H1 (cell line): Measurements from ENCODE around the gene STAT4. TPM values are rescaled to one million over a fixed set of nuclear protein-coding genes. Genes with fewer than 3 reads are reported as not detected.

Source experiments
- CTCF ChIA-PET: fragments of 300-600 bp; sonication (Branson Sonifier 250); formaldehyde crosslinking; loops from one replicate; lab custom pipeline; 2021; ENCODE audit not compliant: partially characterized antibody; lab: Charles Lee
- POLR2A ChIA-PET: fragments of 300-600 bp; sonication (Branson Sonifier 250); formaldehyde crosslinking; loops from one replicate; lab custom pipeline; 2021; ENCODE audit warnings: inconsistent platforms; ENCODE audit not compliant: partially characterized antibody; lab: Charles Lee
- DNase-seq, 2 experiments: peaks; one replicate each; pipeline versions ENCODE4 v3.0.0 to v3.0.0-alpha.2; 2010 to 2022; ENCODE audit warnings: low spot score in 2 of 2, low read depth in 1 of 2, mixed read lengths in 1 of 2
- FAIRE-seq: peaks from 2 replicates; lab custom pipeline; 2011; peaks lifted over from hg19 to GRCh38; lab: Jason Lieb, UNC
- H2AFZ ChIP-seq: 2 replicates; pipeline ENCODE4 v1.8.1; 2012; ENCODE audit warnings: low read length, inconsistent platforms
- H2AK5ac ChIP-seq: 2 replicates; pipeline ENCODE4 v1.6.1; 2013; ENCODE audit warnings: low read depth, low read length
- H2BK120ac ChIP-seq: replicated peaks from 2 replicates; pipeline ENCODE3; 2013; ENCODE audit warnings: low read depth, low read length, inconsistent platforms
- H2BK12ac ChIP-seq: 2 replicates; pipeline ENCODE4 v1.6.1; 2013; ENCODE audit warnings: low read depth, low read length
- H2BK15ac ChIP-seq: 2 replicates; pipeline ENCODE4 v1.6.1; 2013; ENCODE audit warnings: low read length
- H2BK20ac ChIP-seq: 2 replicates; pipeline ENCODE4 v1.6.1; 2013; ENCODE audit warnings: low read length
- H2BK5ac ChIP-seq: 2 replicates; pipeline ENCODE4 v1.6.1; 2013; ENCODE audit warnings: low read depth, low read length
- H3K14ac ChIP-seq: 2 replicates; pipeline ENCODE4 v1.6.1; 2013; ENCODE audit warnings: inconsistent platforms; ENCODE audit not compliant: insufficient read length
- H3K18ac ChIP-seq: 2 replicates; pipeline ENCODE4 v1.6.1; 2013; ENCODE audit warnings: low read length; ENCODE audit errors: extremely low read depth
- H3K23ac ChIP-seq: 2 replicates; pipeline ENCODE4 v1.6.1; 2013; ENCODE audit warnings: inconsistent platforms; ENCODE audit not compliant: insufficient read length
- H3K23me2 ChIP-seq: 2 replicates; pipeline ENCODE4 v1.6.1; 2013; ENCODE audit warnings: low read depth, low read length
- H3K27ac ChIP-seq: 2 replicates; pipeline ENCODE4 v1.6.1; 2011; ENCODE audit warnings: low read depth, low read length, inconsistent platforms
- H3K27me3 ChIP-seq, 4 experiments: replicated peaks in 1 of 4; 1 replicate in 1 of 4; 2 replicates in 3 of 4; pipeline versions ENCODE4 v1.6.1 to v1.8.1; 2011 to 2013; ENCODE audit warnings: low read length in 3 of 4, mild to moderate bottlenecking in 3 of 4, inconsistent platforms in 2 of 4, mixed read lengths in 2 of 4, moderate library complexity in 1 of 4; ENCODE audit not compliant: control insufficient read depth in 3 of 4, insufficient read depth in 3 of 4; ENCODE audit errors: extremely low read depth in 1 of 4
- H3K36me3 ChIP-seq, 4 experiments: 2 replicates each; pipeline versions ENCODE4 v1.6.1 to v1.8.1; 2011 to 2013; ENCODE audit warnings: mild to moderate bottlenecking in 4 of 4, low read length in 3 of 4, moderate library complexity in 2 of 4, control low read depth in 1 of 4, inconsistent platforms in 1 of 4; ENCODE audit not compliant: insufficient read depth in 4 of 4, control insufficient read depth in 2 of 4
- H3K4ac ChIP-seq: replicated peaks from 2 replicates; pipeline ENCODE3; 2013; ENCODE audit warnings: low read length, low read depth, mixed read lengths, inconsistent platforms; ENCODE audit not compliant: insufficient read length
- H3K4me1 ChIP-seq, 4 experiments: replicated peaks in 1 of 4; 1 replicate in 1 of 4; 2 replicates in 3 of 4; pipeline versions ENCODE4 v1.6.1 to v1.8.1; 2011 to 2013; ENCODE audit warnings: low read length in 3 of 4, inconsistent platforms in 2 of 4, mixed read lengths in 1 of 4; ENCODE audit not compliant: insufficient read depth in 4 of 4, control insufficient read depth in 3 of 4
- H3K4me2 ChIP-seq, 2 experiments: 2 replicates each; pipeline versions ENCODE4 v1.6.1 to v1.8.1; 2011 to 2013; ENCODE audit warnings: low read depth in 2 of 2, low read length in 2 of 2, control low read depth in 1 of 2, inconsistent platforms in 1 of 2, mild to moderate bottlenecking in 1 of 2; ENCODE audit not compliant: insufficient read depth in 1 of 2
- H3K4me3 ChIP-seq, 4 experiments: fragments of 200-600, 300-600 bp in 1 of 4; sonication (generic), shearing (Covaris generic), sonication (Bioruptor Twin) in 1 of 4; 2 replicates each; pipeline versions ENCODE4 v1.5.1 to v1.8.1; 2011 to 2016; ENCODE audit warnings: low read length in 4 of 4, low read depth in 3 of 4, control low read depth in 2 of 4, inconsistent platforms in 2 of 4, mild to moderate bottlenecking in 2 of 4, mixed read lengths in 1 of 4, moderate library complexity in 1 of 4; ENCODE audit not compliant: insufficient read depth in 2 of 4; ENCODE audit errors: extremely low read depth in 1 of 4
- H3K56ac ChIP-seq: replicated peaks from 2 replicates; pipeline ENCODE3; 2013; ENCODE audit warnings: low read depth, mild to moderate bottlenecking, mixed read lengths, low read length, inconsistent platforms; ENCODE audit not compliant: insufficient read length
- H3K79me1 ChIP-seq: 2 replicates; pipeline ENCODE4 v1.6.1; 2013; ENCODE audit warnings: low read depth, low read length, control low read depth
- H3K79me2 ChIP-seq, 2 experiments: 2 replicates each; pipeline versions ENCODE4 v1.6.1 to v1.8.1; 2012 to 2013; ENCODE audit warnings: low read length in 2 of 2, mild to moderate bottlenecking in 2 of 2, inconsistent platforms in 1 of 2; ENCODE audit not compliant: insufficient read depth in 2 of 2, control insufficient read depth in 1 of 2
- H3K9ac ChIP-seq, 4 experiments: replicated peaks in 1 of 4; 1 replicate in 1 of 4; 2 replicates in 3 of 4; pipeline versions ENCODE4 v1.6.1 to v1.8.1; 2011 to 2013; ENCODE audit warnings: low read depth in 3 of 4, low read length in 3 of 4, control low read depth in 2 of 4, mild to moderate bottlenecking in 2 of 4, moderate library complexity in 2 of 4, inconsistent platforms in 1 of 4; ENCODE audit errors: extremely low read depth in 1 of 4
- H3K9me3 ChIP-seq, 2 experiments: 2 replicates each; pipeline versions ENCODE4 v1.6.1 to v1.8.1; 2012 to 2013; ENCODE audit warnings: mild to moderate bottlenecking in 2 of 2, moderate library complexity in 2 of 2, control low read depth in 1 of 2, inconsistent platforms in 1 of 2, low read depth in 1 of 2, low read length in 1 of 2, mixed read lengths in 1 of 2; ENCODE audit not compliant: insufficient read depth in 2 of 2
- H4K20me1 ChIP-seq, 2 experiments: replicated peaks in 1 of 2; 2 replicates each; pipeline versions ENCODE3 to v1.8.1; 2011 to 2013; ENCODE audit warnings: inconsistent platforms in 2 of 2, low read length in 2 of 2, mild to moderate bottlenecking in 1 of 2; ENCODE audit not compliant: insufficient read depth in 2 of 2, control insufficient read depth in 1 of 2
- H4K5ac ChIP-seq: 2 replicates; pipeline ENCODE4 v1.6.1; 2013; ENCODE audit warnings: low read length, low read depth, mixed read lengths, inconsistent platforms; ENCODE audit not compliant: insufficient read length
- H4K8ac ChIP-seq: 2 replicates; pipeline ENCODE4 v1.8.0; 2013; ENCODE audit warnings: mild to moderate bottlenecking, moderate library complexity, low read length, inconsistent platforms; ENCODE audit not compliant: insufficient read depth; ENCODE audit errors: extremely low read depth
- H4K91ac ChIP-seq: replicated peaks from 2 replicates; pipeline ENCODE3; 2013; ENCODE audit warnings: low read length, mixed read lengths, inconsistent platforms; ENCODE audit not compliant: insufficient read length
- BACH1 ChIP-seq: IDR thresholded peaks from 2 replicates; pipeline ENCODE4 v1.6.1; 2012; ENCODE audit warnings: low read length, improper control_type of control experiment
- FOSL1 ChIP-seq: IDR thresholded peaks from 2 replicates; pipeline ENCODE4 v1.6.1; 2011; ENCODE audit warnings: mild to moderate bottlenecking, low read depth, low read length, moderate library complexity; ENCODE audit not compliant: insufficient read depth
- POU5F1 ChIP-seq: IDR thresholded peaks from 2 replicates; pipeline ENCODE4 v1.6.1; 2011; ENCODE audit warnings: low read depth, mild to moderate bottlenecking, low read length, moderate library complexity
- RBBP5 ChIP-seq: IDR thresholded peaks from 2 replicates; pipeline ENCODE4 v1.7.1; 2012; ENCODE audit warnings: low read depth, mild to moderate bottlenecking, inconsistent platforms, low read length, moderate library complexity, borderline replicate concordance
- RXRA ChIP-seq: IDR thresholded peaks from 2 replicates; pipeline ENCODE4 v1.6.1; 2011; ENCODE audit warnings: low read depth, mild to moderate bottlenecking, low read length, moderate library complexity; ENCODE audit not compliant: insufficient read depth
- SIX5 ChIP-seq: IDR thresholded peaks from 2 replicates; pipeline ENCODE4 v1.6.1; 2011; ENCODE audit warnings: mild to moderate bottlenecking, low read depth, low read length
- WGBS, 2 experiments: shearing (Covaris generic) in 1 of 2; methylation state at CpG; one replicate each; pipeline versions ENCODE4 v1.1.6 to v1.1.7; 2013 to 2015; ENCODE audit warnings: low lambda C conversion rate in 2 of 2, mixed read lengths in 2 of 2, inconsistent platforms in 1 of 2, low coverage in 1 of 2, missing lambda C conversion rate in 1 of 2; ENCODE audit not compliant: insufficient replicate concordance in 2 of 2, insufficient coverage in 1 of 2, insufficient read length in 1 of 2; ENCODE audit errors: extremely low coverage in 1 of 2, missing lambda C conversion rate in 1 of 2; 5-methylcytosine and 5-hydroxymethylcytosine counted together
- polyA plus RNA-seq, 7 experiments: library from polyadenylated mRNA; depleted of rRNA in 3 of 7; stranded (reverse) in 5 of 7; unstranded in 2 of 7; fragments of >200 nt in 5 of 7; fragments of 200-250 nt in 2 of 7; gene quantifications; 1 replicate in 5 of 7; 2 replicates in 1 of 7; 4 replicates in 1 of 7; pipeline versions ENCODE4 v1.2.1 to v1.2.3, GENCODE V29; 2011 to 2013; ENCODE audit warnings: missing spikeins in 2 of 7, mixed read lengths in 2 of 7
- total RNA-seq: library from RNA; stranded (reverse); fragmentation: NEBNext Ultra II Directional; extraction: Animal tissue kit (Norgen Biotek cat#: 25700); gene quantifications from 2 replicates; pipeline ENCODE4 v1.2.1, GENCODE V29; 2021
- TF ChIP-seq, protein P1 (sequence below): IDR thresholded peaks from 2 replicates; pipeline ENCODE4 v1.6.1; 2012; ENCODE audit warnings: inconsistent platforms

STAT4 gene
- total and polyA plus RNA-seq, 2 of the 8 experiments (the other 6 are each of a cell fraction or from before 2014, with no cell fraction given) = 0.36 to 0.63 TPM

DNA sequence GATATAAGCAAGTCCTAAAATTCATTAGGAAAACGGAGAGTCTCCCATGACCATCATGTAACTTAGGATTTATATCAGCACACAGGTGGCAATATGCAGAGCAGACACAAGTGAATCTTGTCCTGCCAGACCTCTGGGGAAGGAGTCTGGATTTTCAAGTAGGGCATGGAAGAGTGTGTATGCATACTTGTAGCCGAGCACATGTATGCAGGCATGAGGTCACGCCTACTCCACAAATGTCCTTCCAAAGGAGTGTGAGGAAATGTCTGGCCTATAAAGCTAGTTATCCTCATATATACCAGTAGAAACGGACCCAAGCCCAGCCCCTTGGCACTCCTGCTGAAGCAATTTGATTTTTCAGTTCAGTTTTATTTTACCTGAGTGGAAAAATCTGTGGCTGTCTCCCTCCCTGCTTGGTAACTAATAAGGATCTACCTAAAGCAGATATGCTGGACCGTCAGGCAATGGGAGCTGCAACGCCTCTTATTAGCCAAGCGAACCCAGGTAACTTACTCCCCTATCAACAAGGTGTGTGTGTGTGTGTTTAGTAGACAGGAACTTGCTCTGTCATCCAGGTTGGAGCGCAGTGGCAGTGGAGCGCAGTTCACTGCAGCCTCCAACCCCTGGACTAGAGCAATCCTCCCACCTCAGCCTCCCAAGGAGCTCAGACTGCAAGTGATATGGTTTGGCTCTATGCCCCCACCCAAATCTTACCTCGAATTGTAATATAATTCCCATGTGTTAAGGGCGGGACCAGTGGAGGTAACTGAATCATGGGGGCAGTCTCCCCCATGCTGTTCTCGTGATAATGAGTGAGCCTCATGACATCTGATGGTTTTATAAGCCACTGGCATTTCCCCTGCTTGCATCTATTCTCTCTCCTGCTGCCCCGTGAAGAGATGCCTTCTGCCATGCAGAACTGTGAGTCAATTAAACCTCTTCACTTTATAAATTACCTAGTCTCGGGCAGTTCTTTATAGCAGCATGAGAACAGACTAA is 139.6 kb downstream of the STAT4 start:
- Histone ChIP-seq H4K5ac (no peak overlapping the region), H3K4me2 (no peak overlapping the region), H2BK5ac (no peak overlapping the region), H2BK120ac (no peak overlapping the region), H3K4ac (no peak overlapping the region), H3K9ac (no peak overlapping the region), H3K9me3 (no peaks in the 10 kb centered on the region), H2BK12ac (no peak overlapping the region), H4K91ac (no peak overlapping the region), H3K56ac (no peak overlapping the region), H3K79me2 (peaks cover 3 to 19% of the 10 kb centered on the region in 2 experiments; a peak in 2 of 4 replicates), H3K14ac (no peak overlapping the region), H4K20me1 (peaks cover 0 to 4% of the 10 kb centered on the region in 2 experiments), H3K27me3 (peaks cover 0 to 13% (median 5%) of the 10 kb centered on the region in 4 experiments; a peak in 4 of 7 replicates), H3K36me3 (peaks cover 7 to 35% (median 22%) of the 10 kb centered on the region in 4 experiments; a peak in 7 of 8 replicates), H2AFZ (no peak overlapping the region), H3K4me1 (peaks cover 0 to 6% (median 1%) of the 10 kb centered on the region in 4 experiments; a peak in 3 of 7 replicates), H3K79me1 (no peaks in the 10 kb centered on the region), H3K23ac (no peak overlapping the region), H2BK15ac (no peak overlapping the region), H3K23me2 (peaks cover 12% of the 10 kb centered on the region), H3K18ac (no peak overlapping the region), H2BK20ac (no peak overlapping the region), H3K27ac (no peak overlapping the region), H2AK5ac (no peak overlapping the region), H3K4me3 (no peak overlapping the region), H4K8ac (no peak overlapping the region)
- FAIRE-seq = no peak
- DNase-seq = no peak
- 93% methylated on average over 14 of the region's 14 CpGs; no CpG with 5 or more reads in 1 of the 2 experiments for WGBS, 2 experiments
- POLR2A ChIA-PET = interaction anchor here (1.3 kb wide), 2 partner anchors 10 to 129 kb away, joined by 3 to 4 read pairs; no protein-coding TSS in a partner anchor
- CTCF ChIA-PET = interaction anchor here (0.9 to 3.2 kb wide), 7 partner anchors 9 to 555 kb away, joined by 3 to 15 read pairs (median 4); no protein-coding TSS in a partner anchor
- no peak for TF ChIP-seq BACH1
- TF ChIP-seq, protein P1, sequence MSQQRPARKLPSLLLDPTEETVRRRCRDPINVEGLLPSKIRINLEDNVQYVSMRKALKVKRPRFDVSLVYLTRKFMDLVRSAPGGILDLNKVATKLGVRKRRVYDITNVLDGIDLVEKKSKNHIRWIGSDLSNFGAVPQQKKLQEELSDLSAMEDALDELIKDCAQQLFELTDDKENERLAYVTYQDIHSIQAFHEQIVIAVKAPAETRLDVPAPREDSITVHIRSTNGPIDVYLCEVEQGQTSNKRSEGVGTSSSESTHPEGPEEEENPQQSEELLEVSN = no peak
- TF ChIP-seq RBBP5 = no peak
- TF ChIP-seq SIX5 = no peak
- TF ChIP-seq FOSL1 = no peak
- no peak for TF ChIP-seq RXRA
- TF ChIP-seq POU5F1 = no peak
